Measurements from ENCODE around the gene SPRED1. TPM values are rescaled to one million over a fixed set of nuclear protein-coding genes. Genes with fewer than 3 reads are reported as not detected.

SPRED1 gene
- polyA plus RNA-seq, 2 of the 4 experiments (the other 2 are of a cell fraction) = 6.0 to 8.6 TPM

GRCh38 chr15:38263996-38264395 lies 11.4 kb downstream of the SPRED1 start (continued):
- TF ChIP-seq MAX (IDR thresholded peaks at IDR 0.05) (no peak), POLR2AphosphoS2 (conservative IDR thresholded peaks at IDR 0.05; ENCODE audit: low read length) (no peak), RAD21 (conservative IDR thresholded peaks at IDR 0.05 in 1 of 2, IDR thresholded peaks at IDR 0.05 in 1 of 2) (no peak), HDAC2 (IDR thresholded peaks at IDR 0.05) (no peak), ZNF302 (CRISPR knock-in tag; IDR thresholded peaks at IDR 0.05) (no peak), PHF8 (IDR thresholded peaks at IDR 0.05; ENCODE audit: borderline replicate concordance, low read depth) (no peak)

GRCh38 chr15:38266247-38266986 lies 13.8 kb downstream of the SPRED1 start:
- no peak for ATAC-seq

GRCh38 chr15:38267421-38268022 lies 14.9 kb downstream of the SPRED1 start:
- FAIRE-seq (no peak), DNase-seq (ENCODE audit: low read depth in 1 of 2, low spot score in 1 of 2) (no peak), ATAC-seq (no peak)
- H3K27ac ChIP-seq = no peak overlapping the region
- peaks cover 10% of the 10 kb centered on the region for H3K4me1 ChIP-seq
- no peak overlapping the region for H3K4me2 ChIP-seq
- TF ChIP-seq USF2 (IDR thresholded peaks at IDR 0.05) (no peak), RAD21 (conservative IDR thresholded peaks at IDR 0.05 in 1 of 2, IDR thresholded peaks at IDR 0.05 in 1 of 2) (no peak), CBX8 (IDR thresholded peaks at IDR 0.05) (no peak), ATOH8 (CRISPR knock-in tag; IDR thresholded peaks at IDR 0.05; ENCODE audit: low read depth) (no peak), MAZ (IDR thresholded peaks at IDR 0.05; ENCODE audit: borderline replicate concordance, low read depth, low read length) (no peak), HEYL (CRISPR knock-in tag; IDR thresholded peaks at IDR 0.05) (no peak)
- ChIA-PET CTCF (interaction anchor here (1.3 to 2.4 kb wide), 2 partner anchors 15 to 59 kb away, joined by 3 to 10 read pairs; partner anchors contain the start of gene SPRED1), POLR2A (interaction anchor here (1.7 kb wide), 1 partner anchor 14 kb away, joined by 9 read pairs; the partner anchor contains the start of gene SPRED1)
- no peaks in the 10 kb centered on the region for H3K9me3 ChIP-seq
- no peak overlapping the region for H3K4me3 ChIP-seq
- WGBS (ENCODE audit: missing lambda C conversion rate) = 88% methylated on average over 3 of the region's 3 CpGs

More at GRCh38 chr15:38266247-38266986, 13.8 kb downstream of the SPRED1 start:
- CTCF ChIA-PET = interaction anchor here (1.3 to 2.4 kb wide), 2 partner anchors 14 to 58 kb away, joined by 3 to 10 read pairs; partner anchors contain the start of gene SPRED1
- Histone ChIP-seq H3K27ac (no peak overlapping the region), H3K9me3 (no peaks in the 10 kb centered on the region), H3K4me3 (no peak overlapping the region), H3K4me2 (no peak overlapping the region; the same call in 2 of the 3 replicates), H3K4me1 (peaks cover 10% of the 10 kb centered on the region)
- FAIRE-seq (no peak), DNase-seq (ENCODE audit: low read depth in 1 of 2, low spot score in 1 of 2) (no peak)
- POLR2A ChIA-PET = interaction anchor here (1.7 kb wide), 1 partner anchor 13 kb away, joined by 9 read pairs; the partner anchor contains the start of gene SPRED1
- TF ChIP-seq HES2 (IDR thresholded peaks at IDR 0.05) = no peak
- no peak for TF ChIP-seq RCOR1 (IDR thresholded peaks at IDR 0.05; ENCODE audit: low read depth, low read length)
- TF ChIP-seq NPAS2 (CRISPR knock-in tag; IDR thresholded peaks at IDR 0.05; ENCODE audit: borderline replicate concordance) = no peak
- 69% methylated on average over 7 of the region's 7 CpGs for WGBS (ENCODE audit: missing lambda C conversion rate)

GRCh38 chr15:38271144-38271543 lies 18.5 kb downstream of the SPRED1 start:
- no peak for FAIRE-seq
- POLR2A ChIA-PET = no interaction called here
- H3K4me2 ChIP-seq = no peak overlapping the region
- TF ChIP-seq HOXB13 (CRISPR knock-in tag; IDR thresholded peaks at IDR 0.05; ENCODE audit: low read depth) = no peak
- TF ChIP-seq RARB (CRISPR knock-in tag; IDR thresholded peaks at IDR 0.05) = no peak
- no peak for TF ChIP-seq JUNB (IDR thresholded peaks at IDR 0.05)
- no peak for TF ChIP-seq POLR2AphosphoS2 (conservative IDR thresholded peaks at IDR 0.05; ENCODE audit: low read length)
- TF ChIP-seq CHD2 (IDR thresholded peaks at IDR 0.05; ENCODE audit: low read length, partially characterized antibody) = no peak
- TF ChIP-seq ZFP36 (IDR thresholded peaks at IDR 0.05; ENCODE audit: borderline replicate concordance, partially characterized antibody) = no peak
- TF ChIP-seq HMGXB4 (CRISPR knock-in tag; IDR thresholded peaks at IDR 0.05; ENCODE audit: borderline replicate concordance) = no peak
- no peak for TF ChIP-seq POLR2A (IDR thresholded peaks at IDR 0.05; ENCODE audit: low read length)
- TF ChIP-seq EP300 (IDR thresholded peaks at IDR 0.05) = no peak
- TF ChIP-seq HOXA7 (CRISPR knock-in tag; IDR thresholded peaks at IDR 0.05) = no peak
- no peak for TF ChIP-seq JUN (IDR thresholded peaks at IDR 0.05)
- TF ChIP-seq MAFK (IDR thresholded peaks at IDR 0.05; ENCODE audit: partially characterized antibody) = no peak

More at GRCh38 chr15:38271144-38271543, 18.5 kb downstream of the SPRED1 start:
- Histone ChIP-seq H3K4me1 (peaks cover 18% of the 10 kb centered on the region), H3K27ac (no peak overlapping the region), H3K4me3 (no peak overlapping the region), H3K9me3 (no peaks in the 10 kb centered on the region)
- DNase-seq (ENCODE audit: low read depth in 1 of 2, low spot score in 1 of 2) (no peak), ATAC-seq (no peak)
- CTCF ChIA-PET = no interaction called here

All from A549 (cell line).